Keratinocyte (primary cell): Measurements from ENCODE around the gene GH2. TPM values are rescaled to one million over a fixed set of nuclear protein-coding genes. Genes with fewer than 3 reads are reported as not detected.
"Not testable (repeated sequence)": the region's sequence is repeated elsewhere in the genome, so short reads cannot be mapped to it uniquely, and the experiment has no call there.

ENCODE experiments used
- DNase-seq: peaks from one replicate; pipeline ENCODE4 v3.0.0-alpha.2; 2011; ENCODE audit warnings: low read depth, missing footprints, low spot score
- FAIRE-seq: peaks from 2 replicates; lab custom pipeline; 2011; peaks lifted over from hg19 to GRCh38; lab: Jason Lieb, UNC
- H2AFZ ChIP-seq: 2 replicates; pipeline ENCODE4 v1.6.0; 2012; ENCODE audit warnings: low read length, control low read depth, inconsistent platforms; ENCODE audit not compliant: control insufficient read depth
- H3K27ac ChIP-seq: 2 replicates; pipeline ENCODE4 v1.5.1; 2011; ENCODE audit warnings: low read length; ENCODE audit not compliant: control insufficient read depth, insufficient read depth
- H3K27me3 ChIP-seq: 3 replicates; pipeline ENCODE4 v1.6.0; 2011; ENCODE audit warnings: low read length; ENCODE audit not compliant: control insufficient read depth, insufficient read depth; ENCODE audit errors: extremely low read depth
- H3K36me3 ChIP-seq, 2 experiments: 2 replicates in 1 of 2; 3 replicates in 1 of 2; pipeline ENCODE4 v1.5.1; 2011; ENCODE audit warnings: low read length in 2 of 2, mild to moderate bottlenecking in 1 of 2; ENCODE audit not compliant: control insufficient read depth in 2 of 2, insufficient read depth in 2 of 2; ENCODE audit errors: extremely low read depth in 1 of 2
- H3K4me1 ChIP-seq: 3 replicates; pipeline ENCODE4 v1.5.1; 2011; ENCODE audit warnings: low read length; ENCODE audit not compliant: control insufficient read depth, insufficient read depth; ENCODE audit errors: extremely low read depth
- H3K4me2 ChIP-seq: 3 replicates; pipeline ENCODE4 v1.6.0; 2011; ENCODE audit warnings: low read depth, low read length; ENCODE audit not compliant: control insufficient read depth, insufficient read depth; ENCODE audit errors: extremely low read depth
- H3K4me3 ChIP-seq, 3 experiments: fragments of 200-600 bp in 1 of 3; sonication (generic) in 1 of 3; 2 replicates in 2 of 3; 3 replicates in 1 of 3; pipeline ENCODE4 v1.5.1; 2011 to 2016; ENCODE audit warnings: low read length in 3 of 3, mild to moderate bottlenecking in 3 of 3, control low read depth in 2 of 3, inconsistent platforms in 1 of 3, low read depth in 1 of 3, mixed read lengths in 1 of 3, mixed run types in 1 of 3, moderate library complexity in 1 of 3; ENCODE audit not compliant: control insufficient read depth in 2 of 3, insufficient read depth in 2 of 3; ENCODE audit errors: extremely low read depth in 1 of 3
- H3K79me2 ChIP-seq: 2 replicates; pipeline ENCODE4 v1.6.0; 2012; ENCODE audit warnings: low read length; ENCODE audit not compliant: control insufficient read depth, insufficient read depth
- H3K9ac ChIP-seq: 3 replicates; pipeline ENCODE4 v1.6.0; 2011; ENCODE audit warnings: low read length; ENCODE audit not compliant: control insufficient read depth, insufficient read depth; ENCODE audit errors: extremely low read depth
- H3K9me1 ChIP-seq: 3 replicates; pipeline ENCODE4 v1.6.0; 2011; ENCODE audit warnings: low read length; ENCODE audit not compliant: control insufficient read depth, insufficient read depth; ENCODE audit errors: extremely low read depth
- H3K9me3 ChIP-seq: 2 replicates; pipeline ENCODE4 v1.5.1; 2012; ENCODE audit warnings: low read depth, low read length; ENCODE audit not compliant: control insufficient read depth
- H4K20me1 ChIP-seq: 3 replicates; pipeline ENCODE4 v1.6.0; 2011; ENCODE audit warnings: low read length; ENCODE audit not compliant: control insufficient read depth, insufficient read depth; ENCODE audit errors: extremely low read depth
- EZH2 ChIP-seq: IDR thresholded peaks from one replicate; pipeline ENCODE4 v1.6.1; 2012; ENCODE audit warnings: inconsistent platforms, mild to moderate bottlenecking, low read length, moderate library complexity
- dilution Hi-C: fragments of 300-500 bp; cut with MboI; formaldehyde crosslinking; loops from one replicate; pipeline ENCODE4 v1.7.0; 2020; ENCODE audit warnings: low sequenced_read_pairs; ENCODE audit not compliant: extremely low pct_ligation_motif_present
- polyA plus RNA-seq, 5 experiments: library from polyadenylated mRNA; depleted of rRNA in 3 of 5; stranded (reverse) in 3 of 5; stranded (forward) in 1 of 5; unstranded in 1 of 5; fragments of >200 nt; gene quantifications; 1 replicate in 1 of 5; 2 replicates in 3 of 5; 3 replicates in 1 of 5; pipeline versions ENCODE4 v1.2.1 to v1.2.3, GENCODE V29; 2011 to 2012; ENCODE audit warnings: missing spikeins in 2 of 5, low read depth in 1 of 5, low replicate concordance in 1 of 5
- TF ChIP-seq, protein P1 (sequence below), 3 experiments: IDR thresholded peaks in 1 of 3; conservative IDR thresholded peaks in 1 of 3; optimal IDR thresholded peaks in 1 of 3; 2 replicates in 2 of 3; 3 replicates in 1 of 3; pipeline versions ENCODE3 to v1.5.1; 2011; ENCODE audit warnings: low read length in 3 of 3, mild to moderate bottlenecking in 3 of 3, moderate library complexity in 2 of 3, control low read depth in 1 of 3, inconsistent platforms in 1 of 3; ENCODE audit not compliant: insufficient read depth in 2 of 3; ENCODE audit errors: extremely low read depth in 1 of 3

GH2 gene
- polyA plus RNA-seq, 1 donor (not counting 4 experiments of a cell fraction or from before 2014, with no cell fraction given), result not detected

- FAIRE-seq, result no peak
- H3K79me2 ChIP-seq, result no peaks in the 10 kb centered on the region
- no peaks in the 10 kb centered on the region for H3K9me1 ChIP-seq
- H3K27ac ChIP-seq, result no peak overlapping the region
- H3K4me1 ChIP-seq, result no peaks in the 10 kb centered on the region
- no peak overlapping the region for H3K9ac ChIP-seq
- dilution Hi-C loops, result no loop called here
- no peak overlapping the region for H2AFZ ChIP-seq
- H3K27me3 ChIP-seq, result no peaks in the 10 kb centered on the region
- TF ChIP-seq EZH2, result no peak
- TF ChIP-seq, protein P1, sequence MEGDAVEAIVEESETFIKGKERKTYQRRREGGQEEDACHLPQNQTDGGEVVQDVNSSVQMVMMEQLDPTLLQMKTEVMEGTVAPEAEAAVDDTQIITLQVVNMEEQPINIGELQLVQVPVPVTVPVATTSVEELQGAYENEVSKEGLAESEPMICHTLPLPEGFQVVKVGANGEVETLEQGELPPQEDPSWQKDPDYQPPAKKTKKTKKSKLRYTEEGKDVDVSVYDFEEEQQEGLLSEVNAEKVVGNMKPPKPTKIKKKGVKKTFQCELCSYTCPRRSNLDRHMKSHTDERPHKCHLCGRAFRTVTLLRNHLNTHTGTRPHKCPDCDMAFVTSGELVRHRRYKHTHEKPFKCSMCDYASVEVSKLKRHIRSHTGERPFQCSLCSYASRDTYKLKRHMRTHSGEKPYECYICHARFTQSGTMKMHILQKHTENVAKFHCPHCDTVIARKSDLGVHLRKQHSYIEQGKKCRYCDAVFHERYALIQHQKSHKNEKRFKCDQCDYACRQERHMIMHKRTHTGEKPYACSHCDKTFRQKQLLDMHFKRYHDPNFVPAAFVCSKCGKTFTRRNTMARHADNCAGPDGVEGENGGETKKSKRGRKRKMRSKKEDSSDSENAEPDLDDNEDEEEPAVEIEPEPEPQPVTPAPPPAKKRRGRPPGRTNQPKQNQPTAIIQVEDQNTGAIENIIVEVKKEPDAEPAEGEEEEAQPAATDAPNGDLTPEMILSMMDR (optimal IDR thresholded peaks at IDR 0.05 in 1 of 3, IDR thresholded peaks at IDR 0.05 in 1 of 3, conservative IDR thresholded peaks at IDR 0.05 in 1 of 3; ENCODE audit: extremely low read depth in 1 of 3, insufficient read depth in 2 of 3, low read length in 3 of 3), result no peak
- no peaks in the 10 kb centered on the region for H3K9me3 ChIP-seq
- H3K36me3 ChIP-seq, result no peaks in the 10 kb centered on the region
- no peak overlapping the region for H3K4me2 ChIP-seq
- no peaks in the 10 kb centered on the region for H4K20me1 ChIP-seq
- no peak for DNase-seq
- no peak overlapping the region for H3K4me3 ChIP-seq
Observed at GRCh38 chr17:63916566-63917185, 34.9 kb upstream of the GH2 start.

DNA sequence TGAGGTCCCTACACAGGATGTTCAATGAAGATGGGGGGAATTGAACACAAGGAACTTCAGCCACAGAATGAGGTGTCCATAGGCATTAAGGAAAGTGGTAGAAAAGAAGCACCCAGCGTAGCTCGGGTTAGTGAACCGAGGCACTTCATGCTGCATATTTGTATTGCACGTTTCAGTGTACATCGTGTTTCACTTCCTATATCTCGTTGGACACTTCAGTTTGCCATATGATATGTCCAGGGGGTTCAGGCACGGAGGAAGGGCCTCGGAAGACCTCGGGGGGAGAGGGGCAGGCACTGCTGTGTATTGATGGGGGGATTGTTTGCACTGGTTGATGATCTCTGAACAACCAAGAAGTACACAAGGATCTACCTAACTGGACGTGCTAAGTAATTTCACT, 34.0 kb upstream of the GH2 start:
- H3K4me2 ChIP-seq, H3K4me3 ChIP-seq, H3K9me3 ChIP-seq, DNase-seq, H3K4me1 ChIP-seq, dilution Hi-C loops, H3K27ac ChIP-seq, H4K20me1 ChIP-seq, H3K9ac ChIP-seq, H2AFZ ChIP-seq, H3K36me3 ChIP-seq, FAIRE-seq, H3K27me3 ChIP-seq, H3K9me1 ChIP-seq, H3K79me2 ChIP-seq: not testable (repeated sequence)

- H3K9ac ChIP-seq, result no peak overlapping the region
- H3K79me2 ChIP-seq, result no peaks in the 10 kb centered on the region
- no peak for TF ChIP-seq EZH2
- H3K27me3 ChIP-seq, result no peaks in the 10 kb centered on the region
- H3K9me3 ChIP-seq, result no peaks in the 10 kb centered on the region
- no peaks in the 10 kb centered on the region for H3K36me3 ChIP-seq
- no peaks in the 10 kb centered on the region for H3K9me1 ChIP-seq
- FAIRE-seq (no peak), DNase-seq (no peak)
- dilution Hi-C loops, result no loop called here
- H3K4me1 ChIP-seq, result no peaks in the 10 kb centered on the region
- no peak overlapping the region for H3K27ac ChIP-seq
- H3K4me2 ChIP-seq, result no peak overlapping the region
- no peak overlapping the region for H2AFZ ChIP-seq
- H4K20me1 ChIP-seq, result no peaks in the 10 kb centered on the region
- no peak overlapping the region for H3K4me3 ChIP-seq
Observed at GRCh38 chr17:63914471-63914870, 32.7 kb upstream of the GH2 start.
